ENCODE results near the gene NUTF2. TPM values are rescaled to one million over a fixed set of nuclear protein-coding genes. Genes with fewer than 3 reads are reported as not detected.
A peak's percentile ranks its signal among the peaks of the same experiment; 100 is the strongest.

NUTF2 gene
- total and polyA plus RNA-seq, 2 of the 4 experiments (the other 2 are of a cell fraction) = 42.7 to 361 TPM

GRCh38 chr16:67878846-67879245, 32.1 kb downstream of the NUTF2 start:
- no peak overlapping the region for H3K4me3 ChIP-seq (ENCODE audit: insufficient read depth, low read depth, low read length)
- H2BK120ac ChIP-seq (ENCODE audit: low read depth, low read length) = no peak overlapping the region
- H2BK15ac ChIP-seq (ENCODE audit: low read depth, low read length) = no peak overlapping the region
- no peak for DNase-seq
- ATAC-seq (ENCODE audit: low read depth) = no peak
- H4K20me1 ChIP-seq (ENCODE audit: insufficient read depth, low read length) = peaks cover 55% of the 10 kb centered on the region
- no peak overlapping the region for H3K23ac ChIP-seq (ENCODE audit: low read depth, low read length)
- no peak overlapping the region for H3K14ac ChIP-seq (replicated peaks; ENCODE audit: low read depth, low read length)
- peaks cover 19 to 43% of the 10 kb centered on the region in 2 experiments for H3K79me1 ChIP-seq (ENCODE audit: low read depth in 1 of 2, low read length in 2 of 2)
- no peak overlapping the region for H3K4ac ChIP-seq (ENCODE audit: low read depth, low read length)
- dilution Hi-C loops (cut with HindIII; ENCODE audit: low sequenced_read_pairs, unreplicated experiment) (no loop called here), intact Hi-C loops (cut with micrococcal nuclease) (no loop called here), in situ Hi-C loops (cut with MboI; ENCODE audit: low sequenced_read_pairs) (no loop called here)
- WGBS, 2 experiments (ENCODE audit: extremely low coverage in 2 of 2, insufficient read length in 1 of 2) = 91% methylated on average over 5 of the region's 9 CpGs; no CpG with 5 or more reads in 1 of the 2 experiments
- H4K8ac ChIP-seq (ENCODE audit: low read depth in 2 of 2, low read length in 2 of 2) = no peak overlapping the region
- no peak overlapping the region for H3K9ac ChIP-seq (ENCODE audit: low read depth, low read length)
- no peak overlapping the region for H2AK5ac ChIP-seq (ENCODE audit: low read depth, low read length)
- BruUV-seq (replicated peaks) = no TSS peak
- peak overlapping the region; percentile 58 for H2AK9ac ChIP-seq (replicated peaks; ENCODE audit: low read depth, low read length, poor library complexity)
- no peak overlapping the region for H2AFZ ChIP-seq (replicated peaks; ENCODE audit: low read length, poor library complexity)
- H3K9me1 ChIP-seq (ENCODE audit: insufficient read depth, low read length) = peaks cover 18% of the 10 kb centered on the region
- H3K56ac ChIP-seq (ENCODE audit: extremely low read depth, insufficient read depth, low read length) = no peak overlapping the region
- H3K4me2 ChIP-seq (ENCODE audit: low read depth, low read length) = no peak overlapping the region
- peaks cover 80% of the 10 kb centered on the region for H3K36me3 ChIP-seq (ENCODE audit: control insufficient read depth, insufficient read depth, low read length)
- CTCF ChIA-PET = no interaction called here
- H3K18ac ChIP-seq (ENCODE audit: low read depth, low read length) = no peak overlapping the region
- H3K9me3 ChIP-seq (ENCODE audit: control insufficient read depth, insufficient read depth, low read length) = no peaks in the 10 kb centered on the region
- TF ChIP-seq POLR2A (IDR thresholded peaks at IDR 0.05; ENCODE audit: low read depth, low read length) (no peak), MAZ (IDR thresholded peaks at IDR 0.05; ENCODE audit: borderline replicate concordance, low read depth, low read length) (no peak), FOS (IDR thresholded peaks at IDR 0.05; ENCODE audit: low read depth, low read length) (no peak), MXI1 (IDR thresholded peaks at IDR 0.05; ENCODE audit: borderline replicate concordance, low read depth, low read length) (no peak), BHLHE40 (IDR thresholded peaks at IDR 0.05; ENCODE audit: low read depth, low read length) (no peak), NFE2L2 (IDR thresholded peaks at IDR 0.05; ENCODE audit: low read depth, low read length) (no peak), CHD1 (IDR thresholded peaks at IDR 0.05; ENCODE audit: low read depth, low read length) (no peak), RAD21 (IDR thresholded peaks at IDR 0.05; ENCODE audit: low read length) (no peak), RCOR1 (IDR thresholded peaks at IDR 0.05; ENCODE audit: insufficient replicate concordance, low read length) (no peak), USF2 (IDR thresholded peaks at IDR 0.05; ENCODE audit: low read depth, low read length) (no peak), RFX5 (IDR thresholded peaks at IDR 0.05; ENCODE audit: low read depth, low read length) (no peak), MAFK (IDR thresholded peaks at IDR 0.05; ENCODE audit: low read depth, low read length) (no peak)
- H3K27me3 ChIP-seq (ENCODE audit: control insufficient read depth, insufficient read depth, low read length) = no peaks in the 10 kb centered on the region
- POLR2A ChIA-PET (ENCODE audit: unreplicated experiment) = interaction anchor here (0.6 kb wide), 1 partner anchor 9 kb away, joined by 5 read pairs; no protein-coding TSS in a partner anchor
- H4K91ac ChIP-seq (ENCODE audit: insufficient read depth, low read depth, low read length) = no peak overlapping the region
- H3K4me1 ChIP-seq (ENCODE audit: control insufficient read depth, insufficient read depth, low read length) = peaks cover 8% of the 10 kb centered on the region
- H4K5ac ChIP-seq (ENCODE audit: low read depth, low read length) = no peak overlapping the region
- no peak overlapping the region for H2BK5ac ChIP-seq (ENCODE audit: low read depth, low read length, poor library complexity, severe bottlenecking)
- no peak overlapping the region for H3K27ac ChIP-seq (ENCODE audit: insufficient read depth, low read length)
- H2BK20ac ChIP-seq (ENCODE audit: low read depth, low read length) = no peak overlapping the region
